Measurements from ENCODE around the gene MXRA7. TPM values are rescaled to one million over a fixed set of nuclear protein-coding genes. Genes with fewer than 3 reads are reported as not detected.

Gene MXRA7
- total and polyA plus RNA-seq, 4 donors, result 4.8 to 22.1 (median 11.3) TPM

- no peak overlapping the region for H3K4me3 ChIP-seq (ENCODE audit: low read depth in 1 of 3, low read length in 3 of 3)
- H3K9ac ChIP-seq (ENCODE audit: low read depth in 1 of 2, low read length in 2 of 2), result no peak overlapping the region
- no peaks in the 10 kb centered on the region for H3K36me3 ChIP-seq (ENCODE audit: control insufficient read depth in 4 of 4, insufficient read depth in 3 of 4, low read depth in 1 of 4, low read length in 3 of 4)
- H3K9me3 ChIP-seq (ENCODE audit: control insufficient read depth in 4 of 4, low read length in 3 of 4), result no peaks in the 10 kb centered on the region
- TF ChIP-seq FOXA1 (IDR thresholded peaks at IDR 0.05), result no peak
- TF ChIP-seq FOXA2 (IDR thresholded peaks at IDR 0.05), result no peak
- TF ChIP-seq GABPA (IDR thresholded peaks at IDR 0.05 in 1 of 2, conservative IDR thresholded peaks at IDR 0.05 in 1 of 2), result no peak
- no peak for TF ChIP-seq RXRA (IDR thresholded peaks at IDR 0.05)
- no peak for TF ChIP-seq HNF4A (conservative IDR thresholded peaks at IDR 0.05)
- TF ChIP-seq MAX (IDR thresholded peaks at IDR 0.05), result no peak
- no peak for TF ChIP-seq EGR1 (IDR thresholded peaks at IDR 0.05; ENCODE audit: low read depth in 2 of 2)
- no peak for TF ChIP-seq HNF4G (IDR thresholded peaks at IDR 0.05)
- no peak for TF ChIP-seq NR2F2 (IDR thresholded peaks at IDR 0.05)
- no peak for TF ChIP-seq REST (IDR thresholded peaks at IDR 0.05)
- no peak for TF ChIP-seq SP1 (IDR thresholded peaks at IDR 0.05)
- TF ChIP-seq ATF3 (IDR thresholded peaks at IDR 0.05), result no peak
- TF ChIP-seq TAF1 (conservative IDR thresholded peaks at IDR 0.05), result no peak
- TF ChIP-seq YY1 (IDR thresholded peaks at IDR 0.05), result no peak
- no peak for TF ChIP-seq RAD21 (IDR thresholded peaks at IDR 0.05)
- DNase-seq (ENCODE audit: low spot score), result no peak
- no peaks in the 10 kb centered on the region for H3K27me3 ChIP-seq (ENCODE audit: control insufficient read depth in 4 of 4, insufficient read depth in 4 of 4, low read length in 3 of 4)
- no peaks in the 10 kb centered on the region for H3K4me1 ChIP-seq (ENCODE audit: control insufficient read depth in 4 of 4, insufficient read depth in 4 of 4, low read length in 3 of 4)
- WGBS, result 87% methylated on average over 5 of the region's 5 CpGs
- no peak overlapping the region for H3K27ac ChIP-seq (ENCODE audit: low read depth in 1 of 2, low read length in 2 of 2)
Measured at GRCh38 chr17:76642032-76642561, 68.7 kb downstream of the MXRA7 start.

- WGBS, result 41% methylated on average over 3 of the region's 3 CpGs
- Histone ChIP-seq H3K27ac (ENCODE audit: low read depth in 1 of 2, low read length in 2 of 2) (no peak overlapping the region), H3K36me3 (ENCODE audit: control insufficient read depth in 4 of 4, insufficient read depth in 3 of 4, low read depth in 1 of 4, low read length in 3 of 4) (no peaks in the 10 kb centered on the region), H3K27me3 (ENCODE audit: control insufficient read depth in 4 of 4, insufficient read depth in 4 of 4, low read length in 3 of 4) (no peaks in the 10 kb centered on the region), H3K4me3 (ENCODE audit: low read depth in 1 of 3, low read length in 3 of 3) (no peak overlapping the region), H3K9ac (ENCODE audit: low read depth in 1 of 2, low read length in 2 of 2) (no peak overlapping the region), H3K4me1 (ENCODE audit: control insufficient read depth in 4 of 4, insufficient read depth in 4 of 4, low read length in 3 of 4) (no peaks in the 10 kb centered on the region), H3K9me3 (ENCODE audit: control insufficient read depth in 4 of 4, low read length in 3 of 4) (no peaks in the 10 kb centered on the region)
- DNase-seq (ENCODE audit: low spot score), result no peak
- TF ChIP-seq RXRA (IDR thresholded peaks at IDR 0.05) (no peak), YY1 (IDR thresholded peaks at IDR 0.05) (no peak), ATF3 (IDR thresholded peaks at IDR 0.05) (no peak), FOXA1 (IDR thresholded peaks at IDR 0.05) (no peak), GABPA (IDR thresholded peaks at IDR 0.05 in 1 of 2, conservative IDR thresholded peaks at IDR 0.05 in 1 of 2) (no peak), JUND (IDR thresholded peaks at IDR 0.05) (no peak), REST (IDR thresholded peaks at IDR 0.05) (no peak), HNF4A (conservative IDR thresholded peaks at IDR 0.05) (no peak), CTCF (IDR thresholded peaks at IDR 0.05; ENCODE audit: low read depth, low read length, missing input control) (no peak), SP1 (IDR thresholded peaks at IDR 0.05) (no peak), HNF4G (IDR thresholded peaks at IDR 0.05) (no peak), TAF1 (conservative IDR thresholded peaks at IDR 0.05) (no peak), NR2F2 (IDR thresholded peaks at IDR 0.05) (no peak), RAD21 (IDR thresholded peaks at IDR 0.05) (no peak), EGR1 (IDR thresholded peaks at IDR 0.05; ENCODE audit: low read depth in 2 of 2) (no peak)
Measured at GRCh38 chr17:76641501-76641900, 69.3 kb downstream of the MXRA7 start.

Measured in liver (tissue), 9 donors.